Measurements from ENCODE around the gene EZR. TPM values are rescaled to one million over a fixed set of nuclear protein-coding genes. Genes with fewer than 3 reads are reported as not detected.
A peak's percentile ranks its signal among the peaks of the same experiment; 100 is the strongest.

Gene EZR
- total and polyA plus RNA-seq, 2 of the 13 experiments (the other 11 are each of a cell fraction or from before 2014, with no cell fraction given), result 34.7 to 60.3 TPM

DNA sequence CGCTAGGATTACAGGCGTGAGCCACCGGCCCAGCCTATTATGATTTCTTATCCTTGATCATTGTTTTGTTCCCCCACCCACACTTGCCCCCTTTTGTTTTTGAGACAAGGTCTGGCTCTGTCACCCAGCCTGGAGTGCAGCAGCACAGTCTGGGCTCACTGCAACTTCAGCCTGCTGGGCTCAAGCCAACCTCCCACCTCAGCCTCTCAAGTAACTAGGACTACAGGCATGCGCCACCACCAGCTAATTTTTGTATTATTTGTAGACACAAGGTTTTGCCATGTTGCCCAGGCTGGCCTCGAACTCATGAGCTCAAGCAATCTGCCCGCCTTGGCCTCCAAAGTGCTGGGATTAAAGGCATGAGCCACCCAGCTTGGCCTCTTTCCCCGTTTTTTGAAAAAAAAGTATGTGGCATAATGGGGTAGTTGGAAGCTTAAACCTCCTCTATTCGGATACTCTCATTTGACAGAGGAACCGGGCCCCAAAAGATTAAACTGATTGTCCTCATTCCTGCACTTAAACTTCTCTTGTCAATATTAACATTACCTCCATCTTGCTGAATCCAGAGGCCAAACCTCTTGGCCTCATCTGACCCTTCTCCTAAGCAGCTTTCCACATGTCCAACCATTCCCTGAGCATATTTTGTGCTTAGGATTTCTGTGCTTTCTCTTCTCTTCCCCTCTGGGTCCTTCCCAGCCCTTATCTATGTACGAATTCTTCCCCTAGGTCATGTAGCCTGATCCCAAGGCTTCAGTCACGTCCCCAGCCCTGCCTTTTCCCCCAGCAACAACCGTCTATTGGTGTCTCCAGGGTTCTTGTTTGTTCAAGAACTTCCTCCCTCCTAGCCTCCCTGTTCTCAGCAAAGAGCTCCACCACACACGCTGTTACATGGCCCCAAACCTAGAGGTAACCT lies 6.1 kb upstream of the EZR start:
- intact Hi-C loops (cut with micrococcal nuclease; ENCODE audit: unreplicated experiment), result no loop called here
- ATAC-seq (peak; percentile 46), DNase-seq (ENCODE audit: low spot score) (no peak), FAIRE-seq (no peak)
- ChIA-PET CTCF (ENCODE audit: low intra/inter-chr PET ratio, low total read pairs) (no interaction called here), POLR2A (no interaction called here)
- 40% methylated on average over 13 of the region's 13 CpGs for WGBS (ENCODE audit: low lambda C conversion rate)
- H4K20me1 ChIP-seq (ENCODE audit: insufficient read depth, low read length), result no peaks in the 10 kb centered on the region
- peak overlapping the region; percentile 56 for H3K4me2 ChIP-seq (ENCODE audit: low read depth, low read length)
- no TSS peak for BruUV-seq (replicated peaks)
- no peak overlapping the region for H3K9ac ChIP-seq (ENCODE audit: insufficient read depth, low read depth, low read length)
- peaks cover 27% of the 10 kb centered on the region for H3K4me1 ChIP-seq (ENCODE audit: insufficient read depth, low read length)
- H3K4me3 ChIP-seq (replicated peaks in 1 of 3; ENCODE audit: insufficient read depth in 1 of 3, low read depth in 2 of 3, low read length in 3 of 3), result peak overlapping the region in 1 of 3 experiments; percentile 8; a peak in 2 of 6 replicates
- in situ Hi-C loops (cut with HindIII; ENCODE audit: extremely low pct_ligation_motif_present, low pct_unique_long_range_greater_than_20kb), result no loop called here
- no peak overlapping the region for H3K27ac ChIP-seq (ENCODE audit: extremely low read length, insufficient read depth, low read length)
- peaks cover 0 to 7% of the 10 kb centered on the region in 2 experiments; a peak in 2 of 5 replicates for H3K27me3 ChIP-seq (ENCODE audit: control insufficient read depth in 1 of 2, insufficient read depth in 2 of 2, low read length in 2 of 2)
- no peaks in the 10 kb centered on the region for H3K79me2 ChIP-seq (ENCODE audit: insufficient read depth, low read length)
- H2AFZ ChIP-seq (ENCODE audit: low read length), result peak overlapping the region; percentile 24
- no peaks in the 10 kb centered on the region for H3K9me3 ChIP-seq (ENCODE audit: low read length)
- H3K36me3 ChIP-seq (replicated peaks in 1 of 2; ENCODE audit: control insufficient read depth in 1 of 2, insufficient read depth in 2 of 2, low read length in 2 of 2), result no peaks in the 10 kb centered on the region
- TF ChIP-seq SRY (CRISPR knock-in tag; IDR thresholded peaks at IDR 0.05) (no peak), ARNTL (CRISPR knock-in tag; IDR thresholded peaks at IDR 0.05) (no peak), ZNF121 (CRISPR knock-in tag; IDR thresholded peaks at IDR 0.05) (0 out of 2 replicates have a peak, but pooled peaks have one; percentile 34), ELF4 (CRISPR knock-in tag; IDR thresholded peaks at IDR 0.05; ENCODE audit: borderline replicate concordance) (no peak), POLR2AphosphoS2 (IDR thresholded peaks at IDR 0.05; ENCODE audit: low read depth, low read length) (no peak), ZFP1 (CRISPR knock-in tag; IDR thresholded peaks at IDR 0.05) (no peak), TEAD3 (CRISPR knock-in tag; optimal IDR thresholded peaks at IDR 0.05; ENCODE audit: borderline replicate concordance) (peak; percentile 20), ZNF629 (CRISPR knock-in tag; conservative IDR thresholded peaks at IDR 0.05) (no peak), NFYC (CRISPR knock-in tag; IDR thresholded peaks at IDR 0.05) (no peak), HNRNPLL (IDR thresholded peaks at IDR 0.05; ENCODE audit: low read depth, low read length, poor library complexity, severe bottlenecking) (no peak)
- TF ChIP-seq, protein P1, sequence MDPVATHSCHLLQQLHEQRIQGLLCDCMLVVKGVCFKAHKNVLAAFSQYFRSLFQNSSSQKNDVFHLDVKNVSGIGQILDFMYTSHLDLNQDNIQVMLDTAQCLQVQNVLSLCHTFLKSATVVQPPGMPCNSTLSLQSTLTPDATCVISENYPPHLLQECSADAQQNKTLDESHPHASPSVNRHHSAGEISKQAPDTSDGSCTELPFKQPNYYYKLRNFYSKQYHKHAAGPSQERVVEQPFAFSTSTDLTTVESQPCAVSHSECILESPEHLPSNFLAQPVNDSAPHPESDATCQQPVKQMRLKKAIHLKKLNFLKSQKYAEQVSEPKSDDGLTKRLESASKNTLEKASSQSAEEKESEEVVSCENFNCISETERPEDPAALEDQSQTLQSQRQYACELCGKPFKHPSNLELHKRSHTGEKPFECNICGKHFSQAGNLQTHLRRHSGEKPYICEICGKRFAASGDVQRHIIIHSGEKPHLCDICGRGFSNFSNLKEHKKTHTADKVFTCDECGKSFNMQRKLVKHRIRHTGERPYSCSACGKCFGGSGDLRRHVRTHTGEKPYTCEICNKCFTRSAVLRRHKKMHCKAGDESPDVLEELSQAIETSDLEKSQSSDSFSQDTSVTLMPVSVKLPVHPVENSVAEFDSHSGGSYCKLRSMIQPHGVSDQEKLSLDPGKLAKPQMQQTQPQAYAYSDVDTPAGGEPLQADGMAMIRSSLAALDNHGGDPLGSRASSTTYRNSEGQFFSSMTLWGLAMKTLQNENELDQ (CRISPR knock-in tag; IDR thresholded peaks at IDR 0.05; ENCODE audit: borderline replicate concordance), result no peak
- TF ChIP-seq, protein P2, sequence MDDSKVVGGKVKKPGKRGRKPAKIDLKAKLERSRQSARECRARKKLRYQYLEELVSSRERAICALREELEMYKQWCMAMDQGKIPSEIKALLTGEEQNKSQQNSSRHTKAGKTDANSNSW (CRISPR knock-in tag; IDR thresholded peaks at IDR 0.05; ENCODE audit: borderline replicate concordance), result no peak
- TF ChIP-seq, protein P3, sequence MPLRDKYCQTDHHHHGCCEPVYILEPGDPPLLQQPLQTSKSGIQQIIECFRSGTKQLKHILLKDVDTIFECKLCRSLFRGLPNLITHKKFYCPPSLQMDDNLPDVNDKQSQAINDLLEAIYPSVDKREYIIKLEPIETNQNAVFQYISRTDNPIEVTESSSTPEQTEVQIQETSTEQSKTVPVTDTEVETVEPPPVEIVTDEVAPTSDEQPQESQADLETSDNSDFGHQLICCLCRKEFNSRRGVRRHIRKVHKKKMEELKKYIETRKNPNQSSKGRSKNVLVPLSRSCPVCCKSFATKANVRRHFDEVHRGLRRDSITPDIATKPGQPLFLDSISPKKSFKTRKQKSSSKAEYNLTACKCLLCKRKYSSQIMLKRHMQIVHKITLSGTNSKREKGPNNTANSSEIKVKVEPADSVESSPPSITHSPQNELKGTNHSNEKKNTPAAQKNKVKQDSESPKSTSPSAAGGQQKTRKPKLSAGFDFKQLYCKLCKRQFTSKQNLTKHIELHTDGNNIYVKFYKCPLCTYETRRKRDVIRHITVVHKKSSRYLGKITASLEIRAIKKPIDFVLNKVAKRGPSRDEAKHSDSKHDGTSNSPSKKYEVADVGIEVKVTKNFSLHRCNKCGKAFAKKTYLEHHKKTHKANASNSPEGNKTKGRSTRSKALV (CRISPR knock-in tag; IDR thresholded peaks at IDR 0.05), result no peak
- TF ChIP-seq, protein P4, sequence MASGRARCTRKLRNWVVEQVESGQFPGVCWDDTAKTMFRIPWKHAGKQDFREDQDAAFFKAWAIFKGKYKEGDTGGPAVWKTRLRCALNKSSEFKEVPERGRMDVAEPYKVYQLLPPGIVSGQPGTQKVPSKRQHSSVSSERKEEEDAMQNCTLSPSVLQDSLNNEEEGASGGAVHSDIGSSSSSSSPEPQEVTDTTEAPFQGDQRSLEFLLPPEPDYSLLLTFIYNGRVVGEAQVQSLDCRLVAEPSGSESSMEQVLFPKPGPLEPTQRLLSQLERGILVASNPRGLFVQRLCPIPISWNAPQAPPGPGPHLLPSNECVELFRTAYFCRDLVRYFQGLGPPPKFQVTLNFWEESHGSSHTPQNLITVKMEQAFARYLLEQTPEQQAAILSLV (CRISPR knock-in tag; IDR thresholded peaks at IDR 0.05; ENCODE audit: borderline replicate concordance), result 0 out of 2 replicates have a peak, but pooled peaks have one; percentile 27
